ENCODE results near the gene ACTR5. TPM values are rescaled to one million over a fixed set of nuclear protein-coding genes. Genes with fewer than 3 reads are reported as not detected.

Gene ACTR5
- total RNA-seq, 1 experiment from 2014 or later: 14.1 TPM

- no peak overlapping the region for H2AFZ ChIP-seq (ENCODE audit: low read length)
- no peak overlapping the region for H3K4me3 Mint-ChIP-seq
- H3K9me3 Mint-ChIP-seq: no peaks in the 10 kb centered on the region
- no peaks in the 10 kb centered on the region; the same call in 1 of the 2 replicates for H3K4me1 ChIP-seq (ENCODE audit: insufficient read depth, low read length)
- H3T11ph ChIP-seq (ENCODE audit: low read length): no peak overlapping the region
- no CpG with 5 or more reads among the region's 3 CpGs for WGBS (ENCODE audit: extremely low coverage, insufficient read length, low lambda C conversion rate)
- H3K4ac ChIP-seq (ENCODE audit: low read depth, low read length): no peak overlapping the region
- no peaks in the 10 kb centered on the region for H4K20me1 ChIP-seq (ENCODE audit: control insufficient read depth, insufficient read depth, insufficient read length)
- no peak overlapping the region for H4K8ac ChIP-seq (replicated peaks; ENCODE audit: insufficient read length, low read depth, low read length)
- no peak overlapping the region for H4K91ac ChIP-seq (ENCODE audit: insufficient read length, low read depth, low read length)
- no peak overlapping the region for H3K18ac ChIP-seq (ENCODE audit: insufficient read length, low read depth, low read length)
- H3K79me1 ChIP-seq (ENCODE audit: insufficient read depth, low read depth, low read length, poor library complexity, severe bottlenecking): no peaks in the 10 kb centered on the region
- no peak overlapping the region for H3K9ac ChIP-seq (ENCODE audit: extremely low read depth, insufficient read length, low read length)
- no peak overlapping the region for H2BK20ac ChIP-seq (ENCODE audit: low read depth, low read length, poor library complexity, severe bottlenecking)
- no peak overlapping the region for H2BK5ac ChIP-seq (ENCODE audit: insufficient read length, low read length)
- H3K27me3 Mint-ChIP-seq (ENCODE audit: low read depth): peaks cover 50% of the 10 kb centered on the region
- no peak overlapping the region for H3K27ac Mint-ChIP-seq
- DNase-seq: no peak
- no peak overlapping the region for H3K4me2 ChIP-seq (ENCODE audit: insufficient read depth, insufficient read length, low read length)
- H2BK12ac ChIP-seq (ENCODE audit: insufficient read length, low read depth, low read length): no peak overlapping the region
- H3K4me1 Mint-ChIP-seq: peaks cover 4 to 15% of the 10 kb centered on the region in 2 experiments
- H3K14ac ChIP-seq (ENCODE audit: insufficient read depth, low read length): no peak overlapping the region; the same call in 1 of the 2 replicates
- H3K56ac ChIP-seq (ENCODE audit: insufficient read length, low read depth, low read length): no peak overlapping the region
- no peak overlapping the region for H2AK5ac ChIP-seq (ENCODE audit: insufficient read length, low read length)
- no peak overlapping the region for H2BK15ac ChIP-seq (ENCODE audit: low read depth, low read length)
- TF ChIP-seq CTCF (conservative IDR thresholded peaks at IDR 0.05): no peak
- H3K27ac ChIP-seq (ENCODE audit: insufficient read length, low read depth, low read length): no peak overlapping the region
- H3K23ac ChIP-seq (ENCODE audit: insufficient read length, low read depth, low read length): no peak overlapping the region
- H3K36me3 Mint-ChIP-seq (ENCODE audit: insufficient read depth in 1 of 3, low read depth in 3 of 3): no peaks in the 10 kb centered on the region
- H4K5ac ChIP-seq (ENCODE audit: insufficient read length, low read depth, low read length): no peak overlapping the region
- no peaks in the 10 kb centered on the region for H3K27me3 ChIP-seq (ENCODE audit: insufficient read depth, low read length)
- no peaks in the 10 kb centered on the region for H3K79me2 ChIP-seq (ENCODE audit: insufficient read depth, low read length)
- H3K9me3 ChIP-seq (ENCODE audit: control insufficient read depth, low read depth, low read length): no peaks in the 10 kb centered on the region
- H3K23me2 ChIP-seq (ENCODE audit: insufficient read length, low read depth, low read length, poor library complexity, severe bottlenecking): no peaks in the 10 kb centered on the region
- H2BK120ac ChIP-seq (ENCODE audit: low read depth, low read length, poor library complexity, severe bottlenecking): no peak overlapping the region
These were observed 44.7 kb upstream of the ACTR5 start for GRCh38 chr20:38703526-38703925.

Measured in H9 (cell line).